Stimulated activated CD4-positive, alpha-beta T cell treated with anti-CD3 and anti-CD28 coated beads, Interleukin-2, amount 100 ng/mL, for 4 hours (primary cell): Measurements from ENCODE around the gene WDR11.

Source experiments
- DNase-seq: peaks from one replicate; pipeline ENCODE4 v3.0.0-alpha.2; 2020; ENCODE audit warnings: low read depth

WDR11 gene, protein sequence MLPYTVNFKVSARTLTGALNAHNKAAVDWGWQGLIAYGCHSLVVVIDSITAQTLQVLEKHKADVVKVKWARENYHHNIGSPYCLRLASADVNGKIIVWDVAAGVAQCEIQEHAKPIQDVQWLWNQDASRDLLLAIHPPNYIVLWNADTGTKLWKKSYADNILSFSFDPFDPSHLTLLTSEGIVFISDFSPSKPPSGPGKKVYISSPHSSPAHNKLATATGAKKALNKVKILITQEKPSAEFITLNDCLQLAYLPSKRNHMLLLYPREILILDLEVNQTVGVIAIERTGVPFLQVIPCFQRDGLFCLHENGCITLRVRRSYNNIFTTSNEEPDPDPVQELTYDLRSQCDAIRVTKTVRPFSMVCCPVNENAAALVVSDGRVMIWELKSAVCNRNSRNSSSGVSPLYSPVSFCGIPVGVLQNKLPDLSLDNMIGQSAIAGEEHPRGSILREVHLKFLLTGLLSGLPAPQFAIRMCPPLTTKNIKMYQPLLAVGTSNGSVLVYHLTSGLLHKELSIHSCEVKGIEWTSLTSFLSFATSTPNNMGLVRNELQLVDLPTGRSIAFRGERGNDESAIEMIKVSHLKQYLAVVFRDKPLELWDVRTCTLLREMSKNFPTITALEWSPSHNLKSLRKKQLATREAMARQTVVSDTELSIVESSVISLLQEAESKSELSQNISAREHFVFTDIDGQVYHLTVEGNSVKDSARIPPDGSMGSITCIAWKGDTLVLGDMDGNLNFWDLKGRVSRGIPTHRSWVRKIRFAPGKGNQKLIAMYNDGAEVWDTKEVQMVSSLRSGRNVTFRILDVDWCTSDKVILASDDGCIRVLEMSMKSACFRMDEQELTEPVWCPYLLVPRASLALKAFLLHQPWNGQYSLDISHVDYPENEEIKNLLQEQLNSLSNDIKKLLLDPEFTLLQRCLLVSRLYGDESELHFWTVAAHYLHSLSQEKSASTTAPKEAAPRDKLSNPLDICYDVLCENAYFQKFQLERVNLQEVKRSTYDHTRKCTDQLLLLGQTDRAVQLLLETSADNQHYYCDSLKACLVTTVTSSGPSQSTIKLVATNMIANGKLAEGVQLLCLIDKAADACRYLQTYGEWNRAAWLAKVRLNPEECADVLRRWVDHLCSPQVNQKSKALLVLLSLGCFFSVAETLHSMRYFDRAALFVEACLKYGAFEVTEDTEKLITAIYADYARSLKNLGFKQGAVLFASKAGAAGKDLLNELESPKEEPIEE

DNA sequence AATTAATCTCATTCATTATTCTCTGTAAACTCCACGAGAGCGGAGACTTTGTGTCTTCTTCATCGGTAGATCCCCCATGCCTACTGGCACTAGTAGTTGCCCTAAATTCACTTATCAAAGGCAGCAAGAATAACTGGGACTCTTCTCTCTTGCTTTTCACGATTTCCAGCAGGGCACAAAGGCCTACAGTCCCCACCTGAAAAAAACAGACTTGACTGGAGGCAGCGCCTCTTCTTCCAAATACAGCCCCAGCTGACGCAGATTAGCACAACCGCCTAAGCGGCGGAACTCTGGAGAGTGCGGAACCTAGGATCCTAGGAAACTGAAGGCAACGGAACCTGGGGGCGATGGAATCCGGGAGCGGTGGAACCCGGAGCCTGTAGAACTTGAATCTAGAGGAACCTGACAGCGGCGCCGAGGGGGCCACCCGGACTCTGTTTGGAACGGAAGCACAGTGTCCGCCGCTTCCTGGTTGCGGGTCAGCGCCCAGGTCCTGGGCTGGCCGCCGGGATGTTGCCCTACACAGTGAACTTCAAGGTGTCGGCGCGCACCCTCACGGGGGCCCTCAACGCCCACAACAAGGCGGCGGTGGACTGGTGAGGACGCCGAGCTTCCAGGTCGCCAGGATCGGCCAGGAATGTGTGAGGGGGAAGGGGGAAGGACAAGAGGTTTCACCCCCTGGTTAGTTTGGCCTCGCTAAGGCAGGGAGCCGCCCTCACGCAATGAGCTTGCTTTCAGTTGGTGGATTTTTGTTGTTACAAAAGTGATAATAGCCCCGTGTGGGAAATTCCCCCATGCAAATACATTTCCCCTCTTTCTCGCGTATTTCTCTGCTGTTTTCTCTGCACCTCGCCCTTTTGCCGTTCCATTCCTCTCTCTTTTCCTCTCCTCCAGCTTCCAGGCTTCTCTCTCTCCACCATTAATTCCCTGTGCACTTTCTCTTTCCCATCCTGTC is at the start of gene WDR11:
WDR11 (plus strand) TSS at position 452 of the 955 bp plus-strand sequence; CDS start at position 511, 59 bp downstream.
- peak; percentile 32 for DNase-seq

DNA sequence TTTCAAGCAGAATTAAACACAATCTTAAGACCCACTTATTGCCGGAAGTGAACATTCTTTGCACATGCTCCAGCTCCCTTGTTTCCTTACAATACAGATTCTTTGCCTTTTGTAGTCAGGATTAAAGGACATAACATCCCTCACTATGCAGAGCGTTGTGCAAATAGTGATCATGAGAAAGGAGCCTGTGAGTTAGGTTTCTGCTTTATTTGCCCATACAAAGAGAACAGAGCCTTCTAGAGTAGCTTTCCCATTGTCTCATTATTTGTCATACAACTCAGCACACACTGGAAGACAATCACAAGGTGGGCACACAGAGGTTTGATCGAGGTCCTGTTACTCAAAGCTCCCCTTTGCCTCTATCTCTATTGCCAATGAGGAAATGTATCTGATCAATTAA is 48.2 kb upstream of the WDR11 start:
- DNase-seq, result no peak

DNA sequence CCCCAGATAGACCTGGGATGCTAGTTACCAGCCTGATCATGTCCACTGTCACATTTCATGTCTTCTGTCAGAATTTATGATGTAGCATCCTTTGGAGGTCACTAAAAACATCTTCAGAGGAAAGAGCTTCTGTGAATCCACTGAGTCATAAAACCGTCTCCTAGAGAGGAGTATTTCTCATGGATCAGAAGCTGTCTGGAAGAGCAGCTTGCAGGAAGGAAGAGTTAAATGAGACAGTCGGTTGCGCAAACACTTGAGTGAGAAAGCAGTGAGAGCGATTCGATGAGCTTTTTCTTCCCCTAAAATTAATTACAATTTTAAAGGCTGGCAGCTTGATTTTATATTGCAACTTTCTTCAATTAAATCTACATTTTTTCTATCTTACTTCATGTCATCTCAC is 47.2 kb upstream of the WDR11 start:
- no peak for DNase-seq

DNA sequence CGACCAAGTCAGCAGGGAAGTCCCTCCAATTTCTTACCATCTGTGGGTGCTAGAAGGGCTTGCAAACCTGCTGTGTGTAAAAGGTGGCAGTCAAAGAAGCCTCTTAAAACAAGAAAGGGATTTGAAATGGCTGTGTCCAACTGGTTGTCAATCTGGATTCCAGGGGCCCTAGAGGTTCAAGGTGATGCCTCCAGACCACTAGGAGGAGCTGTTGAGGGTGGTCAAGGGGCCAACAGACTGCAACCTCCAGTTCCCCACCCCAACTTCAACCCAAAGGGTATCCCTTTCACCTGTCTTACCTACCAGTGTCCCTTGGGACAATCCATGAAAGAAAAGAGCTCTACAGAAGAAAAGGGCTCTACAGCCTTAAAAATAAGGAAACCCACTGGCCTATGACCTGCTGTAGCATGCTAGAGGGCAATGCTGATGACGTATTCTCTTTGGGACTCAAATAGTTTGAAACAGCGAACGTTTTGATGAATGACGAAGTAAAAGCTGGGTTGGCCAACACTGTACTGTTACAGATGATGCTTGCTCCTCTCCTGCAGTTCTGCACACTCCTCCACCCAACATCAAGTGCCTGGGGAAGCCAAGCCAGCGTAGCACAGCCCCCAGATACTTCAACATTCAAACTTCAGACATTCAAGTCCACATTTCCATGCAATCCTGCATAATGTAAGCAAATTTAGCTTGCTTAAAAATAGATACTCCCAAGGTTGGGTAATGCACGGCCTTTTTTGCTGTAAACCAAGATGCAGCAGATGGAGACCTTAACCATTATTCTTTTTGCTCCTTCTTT is 45.9 kb upstream of the WDR11 start:
- DNase-seq, result no peak

DNA sequence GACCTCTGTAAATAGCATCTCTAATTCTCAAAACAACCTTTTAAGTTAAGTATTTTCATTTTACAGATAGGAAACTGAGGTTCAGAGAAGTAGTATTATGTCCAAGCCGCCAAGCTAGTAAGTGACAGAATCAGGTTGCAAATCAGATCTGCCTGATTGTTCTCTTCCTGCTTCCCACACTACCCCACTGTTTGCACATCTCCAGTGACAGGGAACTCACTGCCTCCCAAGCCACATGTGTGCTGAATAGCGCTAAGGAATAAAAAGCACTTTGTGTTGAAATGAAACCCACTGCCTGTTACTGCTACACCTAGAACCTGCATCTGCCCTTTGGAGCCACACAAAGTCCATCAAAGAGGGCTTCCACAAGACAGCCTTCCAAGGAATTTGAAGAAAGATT is 45.1 kb upstream of the WDR11 start:
- DNase-seq, result no peak

DNA sequence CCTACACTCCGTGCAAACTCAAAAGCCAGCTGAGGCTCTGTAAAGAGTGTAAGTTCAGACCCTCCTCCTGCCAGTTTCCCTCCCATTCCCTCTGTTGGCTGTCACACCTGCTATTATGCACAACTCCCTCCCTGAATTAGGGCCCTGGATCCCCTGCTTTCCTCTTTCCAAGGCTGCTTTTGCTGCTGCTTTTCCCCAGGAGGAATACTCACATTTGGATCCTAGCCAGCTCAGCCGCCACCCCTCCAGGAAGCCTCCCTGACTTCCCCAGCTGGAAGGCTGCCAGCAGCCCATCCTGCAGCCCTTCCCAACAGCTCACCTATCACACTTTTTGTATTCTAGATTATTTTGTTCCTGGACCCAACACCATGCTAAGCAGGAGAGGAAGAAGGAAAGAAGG is 40.9 kb upstream of the WDR11 start:
- DNase-seq, result no peak

DNA sequence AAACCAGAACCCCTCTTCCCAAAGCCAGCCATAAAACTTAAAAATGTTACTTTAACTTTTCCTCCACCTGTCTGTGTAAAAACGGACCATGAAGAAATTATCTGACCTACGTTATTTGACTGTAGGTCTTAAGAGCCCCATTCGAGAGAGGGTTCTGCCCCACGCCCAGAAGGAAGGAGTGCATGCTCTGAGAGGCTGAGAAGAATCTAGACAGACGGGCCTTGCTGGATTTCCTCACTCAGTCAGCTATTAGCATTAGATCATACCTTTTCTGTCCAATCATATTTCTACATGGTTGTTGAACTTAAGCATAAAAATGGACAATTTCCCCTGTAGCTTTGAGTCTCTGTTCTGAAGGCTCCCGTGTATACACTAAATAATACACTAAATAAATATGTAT is 38.1 kb upstream of the WDR11 start:
- no peak for DNase-seq

DNA sequence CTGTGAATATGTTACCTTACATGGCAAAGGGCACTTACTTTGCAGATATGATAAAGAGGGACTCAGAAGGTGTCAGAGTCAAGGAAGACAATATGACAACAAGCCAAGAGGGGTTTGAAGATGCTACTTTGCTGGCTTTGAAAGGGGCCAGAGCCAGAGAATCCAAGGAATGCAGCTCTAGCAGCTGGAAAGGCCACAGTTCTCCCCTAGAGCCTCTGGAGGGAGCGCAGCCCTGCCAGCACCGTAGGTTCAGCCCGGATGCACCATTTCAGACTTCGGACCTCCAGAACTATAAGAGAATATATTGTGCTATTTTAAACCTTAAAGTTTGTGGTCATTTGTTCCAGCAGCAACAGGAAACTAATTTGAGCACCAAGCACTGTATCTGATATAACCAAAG is 32.9 kb upstream of the WDR11 start:
- no peak for DNase-seq

DNA sequence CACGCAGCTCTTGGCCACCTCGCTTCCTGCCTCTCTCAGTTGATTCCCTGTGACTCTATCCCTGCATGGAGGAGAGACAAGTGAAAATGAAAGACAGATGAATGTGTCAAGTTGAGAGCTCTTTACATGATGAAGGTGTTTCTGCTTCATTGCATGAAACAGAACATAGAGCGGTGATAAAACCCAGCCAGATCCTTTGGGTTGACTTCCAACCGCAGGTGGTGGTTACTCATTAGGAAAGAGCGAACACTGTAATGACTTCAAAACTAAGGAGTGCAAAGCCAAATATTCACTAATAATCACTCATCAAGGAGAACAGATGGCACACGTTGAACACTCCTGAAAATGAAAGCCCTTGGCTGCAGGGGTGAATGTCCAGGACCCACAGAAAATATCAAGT is 31.8 kb upstream of the WDR11 start:
- DNase-seq, result no peak

DNA sequence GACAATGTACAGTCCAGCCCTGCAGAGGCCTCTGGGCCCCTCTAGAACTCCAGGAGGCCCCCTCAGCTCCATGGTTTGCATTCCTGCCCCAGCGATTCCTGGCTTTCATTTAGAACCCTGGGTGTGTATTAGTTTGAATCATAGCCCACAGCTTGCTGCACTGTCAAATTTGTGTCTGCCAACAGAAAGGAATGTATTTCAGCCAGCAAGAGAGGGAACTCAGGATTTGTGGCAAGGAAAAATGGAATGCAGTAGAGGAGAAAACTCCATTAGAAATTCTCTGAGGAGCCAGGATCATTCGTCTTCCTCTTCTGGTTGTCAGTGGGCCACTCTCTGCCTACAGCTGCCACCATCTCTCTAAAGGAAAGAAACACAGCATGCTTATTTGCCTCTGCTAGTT is 27.9 kb upstream of the WDR11 start:
- DNase-seq, result no peak

DNA sequence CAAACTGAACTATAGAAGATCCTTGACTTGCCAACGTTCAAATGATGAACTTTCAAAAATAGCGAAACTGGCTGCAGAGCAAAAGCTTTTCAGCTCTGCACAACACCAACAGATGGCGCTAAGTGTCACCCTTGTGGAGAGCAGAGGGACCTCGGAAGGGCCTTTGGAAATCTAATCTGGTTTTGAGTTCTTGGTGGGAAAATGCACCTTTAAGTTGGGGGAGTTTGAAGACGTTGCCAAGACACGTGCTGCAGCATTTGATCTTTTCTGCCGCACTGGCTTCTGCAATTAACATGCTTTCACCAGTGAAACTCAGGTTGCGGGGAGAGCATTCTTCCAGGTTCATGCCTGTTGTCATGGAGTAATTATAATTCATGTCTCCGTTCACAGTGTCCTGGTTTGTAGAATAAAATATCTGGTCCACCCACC is 26.3 kb upstream of the WDR11 start:
- DNase-seq, result no peak

DNA sequence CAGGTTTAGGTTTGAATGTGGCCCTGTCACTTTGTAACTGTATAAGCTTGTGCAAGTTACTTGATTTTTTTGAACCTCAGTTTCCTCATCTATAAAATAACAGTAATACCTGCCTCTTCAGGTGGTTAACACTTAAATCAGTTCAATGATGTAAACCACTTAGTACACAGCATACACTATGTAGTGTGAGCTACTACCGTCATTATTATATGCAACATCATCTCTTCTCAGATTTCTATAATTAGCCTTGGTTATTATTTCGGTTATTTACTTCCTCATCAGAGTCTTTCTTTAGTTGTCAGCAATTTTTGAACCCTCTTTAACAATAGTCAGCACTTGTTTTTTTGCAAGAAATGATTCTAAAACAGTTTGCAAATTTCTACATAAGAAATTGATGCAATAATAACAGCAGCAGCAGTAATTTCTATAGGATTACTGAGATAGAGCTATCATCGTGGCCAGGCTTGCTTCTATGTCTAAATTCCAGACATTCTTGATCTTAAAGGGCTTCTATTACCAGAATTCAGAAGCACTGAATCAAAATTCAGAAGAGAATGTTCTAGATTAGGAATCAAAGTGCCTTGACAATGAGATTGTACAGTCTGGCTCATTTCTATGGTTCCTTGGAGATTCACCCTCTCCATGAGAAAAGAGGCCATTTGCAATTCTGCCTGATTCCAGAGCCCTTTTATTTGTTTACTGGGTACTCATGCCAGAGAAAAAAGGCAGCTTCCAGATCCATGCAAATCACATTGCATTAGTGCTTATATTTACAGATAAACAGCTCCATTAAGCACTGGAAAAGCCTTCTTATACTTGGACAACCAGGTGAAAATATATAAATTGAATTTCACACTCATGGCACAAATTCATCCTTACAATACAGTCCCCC is 25.0 kb upstream of the WDR11 start:
- DNase-seq, result no peak

DNA sequence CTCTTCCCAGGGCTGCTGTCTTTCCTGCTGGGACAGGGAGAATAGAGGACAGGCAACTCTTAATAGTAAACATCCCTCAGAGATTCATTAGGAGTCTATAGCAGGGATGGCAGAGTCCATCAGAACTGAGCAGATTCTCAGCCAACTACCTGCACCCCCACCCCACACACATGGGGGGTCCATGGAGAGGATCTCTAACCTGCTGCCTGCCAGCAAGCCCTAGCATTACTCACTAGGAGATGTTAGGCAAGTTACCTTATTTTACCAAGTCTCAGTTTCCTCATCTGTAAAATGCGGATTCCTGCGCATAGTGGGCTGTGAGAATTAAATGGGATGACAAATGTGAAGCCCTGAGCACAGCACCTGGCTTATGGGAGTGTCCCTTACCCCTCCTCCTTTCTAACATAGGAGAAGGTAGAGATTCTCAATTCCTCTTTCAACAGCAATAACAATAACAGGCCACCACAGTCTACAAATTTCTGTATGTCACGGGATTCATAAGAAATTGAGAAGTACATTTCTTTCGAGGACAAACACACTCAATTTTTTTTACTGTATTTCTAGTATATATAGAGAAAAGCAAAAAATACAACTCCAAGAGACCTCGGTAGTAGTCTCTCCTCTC is 23.8 kb upstream of the WDR11 start:
- no peak for DNase-seq

DNA sequence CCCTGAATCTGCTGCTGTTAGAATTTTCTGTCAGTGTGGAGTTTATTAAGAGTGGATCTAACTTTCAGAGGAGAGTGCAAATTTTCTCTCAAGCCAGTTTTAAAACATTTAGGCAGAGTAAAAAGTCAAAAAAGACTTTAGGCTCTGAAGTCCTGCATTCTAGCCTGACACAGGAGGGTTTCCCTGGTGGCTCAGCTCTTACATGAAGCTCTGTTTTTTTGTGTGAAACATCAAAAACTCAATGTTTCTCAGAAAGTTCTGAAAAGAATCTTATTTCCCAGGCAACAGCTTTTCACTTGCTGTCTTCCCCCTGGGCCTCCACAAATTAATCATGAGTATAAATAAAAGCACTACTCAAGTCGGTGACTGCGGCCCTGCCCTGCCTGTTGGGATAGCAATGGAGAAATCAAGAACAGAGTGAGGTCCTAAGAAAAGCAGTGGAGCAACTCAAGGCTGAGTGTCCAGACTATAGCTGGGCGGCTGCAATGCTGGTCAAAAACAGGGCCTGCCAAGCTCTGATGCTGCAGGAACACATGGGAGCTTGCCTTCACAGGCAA is 22.3 kb upstream of the WDR11 start:
- no peak for DNase-seq

DNA sequence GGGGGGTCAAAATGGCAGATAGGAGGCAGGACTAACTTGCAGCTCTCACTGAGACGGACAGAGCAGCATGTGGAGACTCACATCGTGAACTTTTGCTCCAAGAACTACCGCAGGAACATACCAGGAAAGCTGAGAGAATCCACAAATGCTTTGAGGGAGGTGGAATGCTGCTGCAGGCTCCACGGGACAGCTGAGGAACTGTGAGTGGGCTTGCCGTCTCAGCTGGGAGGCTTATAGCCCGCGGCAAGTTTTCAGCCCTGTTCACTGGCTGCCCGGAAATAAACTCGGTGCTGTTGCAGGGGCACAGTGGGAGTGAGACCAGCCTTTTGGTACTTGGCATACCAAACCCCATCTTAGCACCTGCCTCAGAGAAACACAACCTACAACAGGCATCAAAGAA is 19.1 kb upstream of the WDR11 start:
- no peak for DNase-seq

DNA sequence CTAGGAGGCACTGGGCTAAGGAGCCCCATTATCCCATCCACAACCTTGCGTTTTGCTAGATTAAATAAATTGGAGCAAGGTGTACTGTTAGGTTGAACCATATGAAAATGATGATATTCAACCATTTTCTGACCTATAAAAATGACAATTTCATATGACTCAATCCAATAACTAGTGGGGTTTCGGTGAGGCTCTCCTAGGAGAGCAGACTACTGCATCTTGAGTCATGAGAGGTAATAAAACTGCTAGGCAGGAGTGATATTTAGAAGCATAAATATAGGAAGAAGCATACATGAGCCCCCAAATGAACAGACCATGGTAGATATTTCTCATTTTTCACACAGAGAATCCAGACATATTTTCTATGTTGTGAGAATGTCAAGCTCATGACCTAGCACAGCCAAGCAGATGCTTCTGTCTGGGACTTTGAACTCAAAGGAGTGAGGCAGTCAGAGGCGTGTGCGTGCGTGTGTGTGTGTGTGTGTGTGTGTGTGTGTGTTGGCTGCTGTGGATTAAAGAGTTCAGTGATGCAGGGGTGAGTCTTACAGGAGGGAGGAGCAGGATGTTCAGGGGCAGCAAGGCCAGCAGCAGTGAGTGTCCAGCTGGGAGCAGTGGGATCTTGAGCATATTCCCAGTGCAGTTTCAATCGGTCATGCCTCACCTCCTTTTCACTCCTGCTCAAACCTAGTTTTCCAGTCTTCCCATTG is 17.8 kb upstream of the WDR11 start:
- no peak for DNase-seq

DNA sequence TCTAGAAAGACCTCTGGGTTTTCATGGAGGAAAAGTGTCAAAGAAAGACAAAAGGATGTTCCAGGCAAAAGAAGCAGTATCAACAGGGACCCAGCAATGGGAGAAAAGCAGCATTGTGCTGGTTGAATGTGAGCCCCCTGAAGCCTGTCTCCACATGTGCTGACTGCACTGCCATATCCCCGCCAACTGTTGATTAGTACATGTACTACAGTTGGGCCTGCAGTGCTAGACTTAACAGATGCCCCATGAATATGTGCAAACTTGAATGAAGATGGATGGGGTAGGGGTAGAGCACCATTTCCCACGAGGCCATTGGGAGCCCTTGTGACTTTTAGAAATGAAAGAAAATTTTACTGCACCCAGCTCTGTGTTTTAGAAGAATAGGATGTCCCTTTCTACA is 15.6 kb upstream of the WDR11 start:
- no peak for DNase-seq

DNA sequence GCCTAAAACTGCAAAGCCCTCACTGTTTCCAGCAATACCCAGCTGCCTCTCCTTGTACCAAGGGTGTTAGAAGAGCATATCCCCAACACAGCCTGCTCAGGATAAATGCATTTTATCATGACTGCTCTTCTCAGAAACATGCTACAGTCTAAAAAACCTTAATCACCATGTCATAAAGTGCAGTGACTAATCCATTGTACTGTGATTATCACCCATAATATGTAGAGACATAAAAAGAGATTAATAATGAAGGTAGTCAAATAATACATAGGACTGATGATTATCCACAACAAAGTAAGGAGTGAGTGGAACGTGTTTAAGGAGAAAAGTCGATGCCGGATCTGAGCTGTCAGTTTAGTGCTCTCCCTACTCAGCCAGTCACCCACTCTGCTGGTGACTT is 12.2 kb upstream of the WDR11 start:
- no peak for DNase-seq
